Naive thymus-derived CD4-positive, alpha-beta T cell (primary cell): Measurements from ENCODE around the gene IGDCC3. TPM values are rescaled to one million over a fixed set of nuclear protein-coding genes. Genes with fewer than 3 reads are reported as not detected.

ENCODE experiments used
- ATAC-seq: fragments of 150-1000 bp; cut with Tn5 transposase; 2 replicates; pipeline ENCODE4 v1.10.0; 2021; ENCODE audit warnings: mild to moderate bottlenecking, moderate library complexity
- CTCF ChIA-PET: fragments of 350-600 bp; sonication (Branson Sonifier 250); formaldehyde crosslinking; loops from one replicate; lab custom pipeline; 2021; ENCODE audit warnings: antibody characterized with exemption; lab: Charles Lee
- POLR2A ChIA-PET: fragments of 350-600 bp; sonication (Branson Sonifier 250); formaldehyde crosslinking; loops from one replicate; lab custom pipeline; 2021; ENCODE audit warnings: antibody characterized with exemption, inconsistent platforms; lab: Charles Lee
- DNase-seq, 9 donors: peaks; one replicate each; pipeline versions ENCODE4 v3.0.0 to v3.0.0-alpha.2; 2020 to 2022; ENCODE audit warnings: mixed read lengths in 1 of 9
- H3K27ac ChIP-seq: one replicate; pipeline ENCODE4 v1.7.0; 2013; ENCODE audit warnings: mild to moderate bottlenecking, low read depth, low read length, moderate library complexity
- H3K27me3 ChIP-seq, 2 donors: one replicate each; pipeline ENCODE4 v1.7.0; 2013; ENCODE audit warnings: low read length in 2 of 2, mild to moderate bottlenecking in 2 of 2, moderate library complexity in 2 of 2; ENCODE audit not compliant: control insufficient read depth in 2 of 2, insufficient read depth in 2 of 2
- H3K36me3 ChIP-seq, 3 experiments: 1 replicate in 2 of 3; 2 replicates in 1 of 3; pipeline ENCODE4 v1.7.0; 2013; ENCODE audit warnings: low read length in 3 of 3, mild to moderate bottlenecking in 3 of 3, moderate library complexity in 1 of 3; ENCODE audit not compliant: insufficient read depth in 3 of 3, control insufficient read depth in 2 of 3
- H3K4me1 ChIP-seq, 2 donors: one replicate each; pipeline ENCODE4 v1.7.0; 2013; ENCODE audit warnings: low read length in 2 of 2, mild to moderate bottlenecking in 2 of 2, moderate library complexity in 1 of 2; ENCODE audit not compliant: control insufficient read depth in 2 of 2, insufficient read depth in 2 of 2
- H3K4me3 ChIP-seq: 2 replicates; pipeline ENCODE4 v1.7.0; 2013; ENCODE audit warnings: mild to moderate bottlenecking, low read length
- H3K9me3 ChIP-seq, 3 experiments: 1 replicate in 2 of 3; 2 replicates in 1 of 3; pipeline ENCODE4 v1.7.0; 2013; ENCODE audit warnings: low read length in 3 of 3; ENCODE audit not compliant: control insufficient read depth in 2 of 3
- H3K27ac Mint-ChIP-seq, 9 donors: one replicate each; pipeline ENCODE4 v1.8.0; 2020 to 2022; ENCODE audit warnings: mixed read lengths in 9 of 9, mild to moderate bottlenecking in 8 of 9, moderate library complexity in 5 of 9, inconsistent platforms in 2 of 9
- H3K27me3 Mint-ChIP-seq, 5 donors: one replicate each; pipeline ENCODE4 v1.8.0; 2021 to 2022; ENCODE audit warnings: mixed read lengths in 5 of 5, mild to moderate bottlenecking in 1 of 5
- H3K36me3 Mint-ChIP-seq, 5 donors: one replicate each; pipeline ENCODE4 v1.8.0; 2020 to 2022; ENCODE audit warnings: mixed read lengths in 5 of 5, mild to moderate bottlenecking in 3 of 5, inconsistent platforms in 1 of 5
- H3K4me1 Mint-ChIP-seq, 7 donors: one replicate each; pipeline ENCODE4 v1.8.0; 2020 to 2022; ENCODE audit warnings: mixed read lengths in 7 of 7, mild to moderate bottlenecking in 3 of 7, inconsistent platforms in 1 of 7
- H3K4me3 Mint-ChIP-seq, 10 donors: one replicate each; pipeline ENCODE4 v1.8.0; 2020 to 2022; ENCODE audit warnings: mild to moderate bottlenecking in 10 of 10, mixed read lengths in 10 of 10, moderate library complexity in 6 of 10, inconsistent platforms in 2 of 10
- H3K9me3 Mint-ChIP-seq, 11 donors: one replicate each; pipeline ENCODE4 v1.8.0; 2020 to 2022; ENCODE audit warnings: mixed read lengths in 11 of 11, mild to moderate bottlenecking in 4 of 11, inconsistent platforms in 1 of 11, moderate library complexity in 1 of 11
- intact Hi-C, 2 donors: fragments of 100-400 bp; cut with micrococcal nuclease; formaldehyde crosslinking; loops; one replicate each; pipeline ENCODE4 v1.15.1; 2023
- polyA plus RNA-seq, 2 donors: library from polyadenylated mRNA; unstranded; fragments of 300-500 nt; fragmentation: Illumina TruSeq; gene quantifications; one replicate each; pipeline ENCODE4 v1.2.3, GENCODE V29; 2021
- total RNA-seq, 6 experiments: library from RNA in 5 of 6; stranded (reverse) in 5 of 6; gene quantifications; 1 replicate in 5 of 6; 2 replicates in 1 of 6; pipeline ENCODE4 v1.2.3 and lab custom pipeline; 2021 to 2026

The IGDCC3 gene
- total and polyA plus RNA-seq, 7 experiments from 2014 or later, result not detected

DNA sequence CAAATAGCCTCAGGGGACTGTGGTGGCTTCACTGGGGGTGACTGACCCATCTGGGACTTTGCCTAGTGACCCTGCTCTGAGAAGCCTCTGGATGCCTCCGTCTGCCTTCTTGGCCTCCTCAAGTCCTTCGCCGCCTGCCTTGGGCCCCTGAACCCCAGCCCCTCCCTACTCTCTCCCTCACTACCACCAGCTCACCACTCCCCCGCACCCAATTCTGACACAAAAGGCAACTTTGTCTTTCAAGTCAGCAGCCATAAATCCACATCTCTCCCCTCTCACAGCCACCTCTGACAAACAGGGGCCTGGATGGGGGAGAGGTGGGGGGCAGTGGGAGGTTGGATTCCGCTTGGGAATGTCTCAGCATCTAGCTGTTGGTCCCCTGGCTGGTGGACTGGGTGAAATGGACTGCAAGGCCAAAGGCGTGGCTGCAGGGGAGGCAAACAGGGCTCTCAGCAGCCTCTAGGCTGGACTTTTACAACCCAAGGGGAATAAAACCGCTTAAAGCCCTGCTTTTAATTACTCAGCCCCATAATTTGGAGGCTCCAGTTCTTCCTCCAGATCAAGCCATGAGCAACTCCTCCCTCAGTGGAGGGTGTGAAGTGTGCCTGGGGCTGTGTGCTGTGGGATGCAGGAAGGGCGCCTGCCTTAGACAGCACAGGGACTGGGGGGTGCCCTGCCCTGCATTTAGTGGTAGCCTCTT lies 33.4 kb downstream of the IGDCC3 start:
- H3K4me3 Mint-ChIP-seq, result no peak overlapping the region
- no peak for ATAC-seq
- H3K27me3 Mint-ChIP-seq, result peaks cover 7 to 26% (median 13%) of the 10 kb centered on the region in 5 donors
- intact Hi-C loops, result no loop called here
- H3K27ac ChIP-seq, result no peak overlapping the region
- no peaks in the 10 kb centered on the region for H3K4me1 ChIP-seq
- CTCF ChIA-PET, result no interaction called here
- no peaks in the 10 kb centered on the region for H3K27me3 ChIP-seq
- H3K4me3 ChIP-seq, result no peak overlapping the region
- H3K27ac Mint-ChIP-seq, result no peak overlapping the region
- no peaks in the 10 kb centered on the region for H3K9me3 Mint-ChIP-seq
- peaks cover 0 to 6% (median 0%) of the 10 kb centered on the region in 7 donors for H3K4me1 Mint-ChIP-seq
- no peaks in the 10 kb centered on the region for H3K36me3 ChIP-seq
- H3K36me3 Mint-ChIP-seq, result no peaks in the 10 kb centered on the region
- DNase-seq, result no peak
- no peaks in the 10 kb centered on the region for H3K9me3 ChIP-seq
- POLR2A ChIA-PET, result no interaction called here

DNA sequence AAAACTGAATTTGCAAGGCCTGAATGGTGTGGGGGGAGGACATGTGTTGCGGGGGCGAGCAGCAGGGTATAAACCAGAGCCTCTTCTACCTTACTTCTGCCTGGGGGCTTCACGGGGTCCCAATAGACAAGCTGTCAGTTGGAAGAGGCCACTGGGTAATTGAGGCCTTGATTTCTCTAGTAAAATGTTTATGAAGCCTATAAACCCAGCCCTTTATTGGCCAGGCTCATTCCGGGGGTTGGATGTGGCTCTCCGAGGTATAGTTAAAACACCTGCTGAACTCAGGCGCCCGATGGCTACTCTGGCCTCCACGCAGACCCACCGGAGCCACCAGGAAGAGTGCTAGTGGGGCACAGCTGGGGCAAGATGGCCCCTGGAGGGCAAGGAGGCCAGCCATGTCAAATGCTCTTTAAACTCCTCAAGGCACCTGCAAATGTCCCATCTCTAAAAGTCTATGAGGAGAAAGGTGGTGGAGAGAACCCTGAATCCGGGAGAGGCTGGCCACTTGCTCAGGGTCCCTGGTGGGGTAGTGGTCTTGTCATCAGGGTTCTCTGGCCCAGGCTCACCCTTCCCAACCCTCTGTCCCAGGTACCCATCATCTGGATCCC lies 34.3 kb downstream of the IGDCC3 start:
- intact Hi-C loops, result no loop called here
- Mint-ChIP-seq H3K9me3 (no peaks in the 10 kb centered on the region), H3K36me3 (no peaks in the 10 kb centered on the region), H3K27me3 (peaks cover 0 to 23% (median 10%) of the 10 kb centered on the region in 5 donors), H3K4me1 (peaks cover 0 to 6% (median 0%) of the 10 kb centered on the region in 7 donors), H3K27ac (no peak overlapping the region), H3K4me3 (no peak overlapping the region)
- Histone ChIP-seq H3K9me3 (no peaks in the 10 kb centered on the region), H3K36me3 (no peaks in the 10 kb centered on the region), H3K4me3 (no peak overlapping the region), H3K4me1 (no peaks in the 10 kb centered on the region), H3K27me3 (no peaks in the 10 kb centered on the region), H3K27ac (no peak overlapping the region)
- ChIA-PET POLR2A (no interaction called here), CTCF (no interaction called here)
- ATAC-seq, result no peak
- no peak for DNase-seq

DNA sequence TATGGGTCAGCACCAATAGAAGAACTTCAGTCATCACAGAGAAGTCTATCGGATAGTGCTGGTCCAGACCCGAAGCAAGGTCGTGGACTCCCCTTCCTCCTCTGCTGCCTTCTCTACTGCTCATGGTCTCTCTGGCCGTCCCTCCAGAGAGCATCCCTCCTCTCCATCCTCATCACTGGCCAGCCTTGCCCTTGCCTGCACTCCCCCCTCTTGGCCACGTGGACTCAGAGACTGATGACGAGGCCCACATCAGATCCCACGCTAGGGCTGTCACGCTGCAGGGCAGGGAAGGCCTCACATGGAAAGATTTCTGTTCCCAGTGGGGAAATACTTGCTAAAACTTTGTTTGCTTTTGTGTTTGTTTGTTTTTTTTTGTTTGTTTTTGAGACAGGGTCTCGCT lies 35.3 kb downstream of the IGDCC3 start:
- DNase-seq (no peak), ATAC-seq (no peak)
- no peaks in the 10 kb centered on the region for H3K27me3 ChIP-seq
- H3K4me1 Mint-ChIP-seq, result peaks cover 0 to 6% (median 0%) of the 10 kb centered on the region in 7 donors
- intact Hi-C loops, result no loop called here
- POLR2A ChIA-PET, result no interaction called here
- H3K4me3 ChIP-seq, result no peak overlapping the region
- H3K27ac Mint-ChIP-seq, result no peak overlapping the region
- H3K4me1 ChIP-seq, result no peaks in the 10 kb centered on the region
- H3K27me3 Mint-ChIP-seq, result peaks cover 0 to 22% (median 10%) of the 10 kb centered on the region in 5 donors
- no peak overlapping the region for H3K4me3 Mint-ChIP-seq
- no peaks in the 10 kb centered on the region for H3K36me3 ChIP-seq
- no peaks in the 10 kb centered on the region for H3K36me3 Mint-ChIP-seq
- no peaks in the 10 kb centered on the region for H3K9me3 ChIP-seq
- no peaks in the 10 kb centered on the region for H3K9me3 Mint-ChIP-seq
- H3K27ac ChIP-seq, result no peak overlapping the region
- CTCF ChIA-PET, result no interaction called here

DNA sequence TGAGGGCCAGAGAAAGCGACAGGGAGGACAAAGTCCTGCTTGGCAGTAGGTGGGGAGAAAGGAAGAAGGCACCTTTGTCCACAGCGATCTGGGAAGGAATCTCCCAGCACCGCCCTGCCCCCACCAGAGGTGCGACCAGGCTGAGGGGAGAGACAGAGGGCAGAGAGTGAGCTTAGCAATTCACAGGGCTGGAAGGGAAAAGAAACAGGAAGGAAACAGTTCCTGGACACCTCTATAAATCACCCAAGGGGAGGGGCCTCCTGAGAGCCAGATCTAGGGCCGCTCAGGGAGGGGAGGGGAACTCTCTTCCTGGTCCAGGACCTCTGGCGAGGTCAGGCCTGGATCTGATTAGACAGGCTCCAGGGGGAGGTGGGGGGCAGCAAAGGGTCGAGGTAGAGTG lies 37.9 kb downstream of the IGDCC3 start:
- peaks cover 0 to 1% (median 0%) of the 10 kb centered on the region in 11 donors for H3K9me3 Mint-ChIP-seq
- ATAC-seq, result no peak
- Histone ChIP-seq H3K4me1 (no peaks in the 10 kb centered on the region), H3K27ac (no peak overlapping the region), H3K9me3 (no peaks in the 10 kb centered on the region), H3K36me3 (no peaks in the 10 kb centered on the region), H3K4me3 (no peak overlapping the region), H3K27me3 (no peaks in the 10 kb centered on the region)
- peaks cover 0 to 6% (median 0%) of the 10 kb centered on the region in 7 donors for H3K4me1 Mint-ChIP-seq
- no peak for DNase-seq
- POLR2A ChIA-PET, result no interaction called here
- H3K27ac Mint-ChIP-seq, result peak overlapping the region in 1 of 9 donors; percentile 58
- intact Hi-C loops, result no loop called here
- no peak overlapping the region for H3K4me3 Mint-ChIP-seq
- H3K36me3 Mint-ChIP-seq, result no peaks in the 10 kb centered on the region
- H3K27me3 Mint-ChIP-seq, result peaks cover 0 to 17% (median 5%) of the 10 kb centered on the region in 5 donors
- CTCF ChIA-PET, result no interaction called here

DNA sequence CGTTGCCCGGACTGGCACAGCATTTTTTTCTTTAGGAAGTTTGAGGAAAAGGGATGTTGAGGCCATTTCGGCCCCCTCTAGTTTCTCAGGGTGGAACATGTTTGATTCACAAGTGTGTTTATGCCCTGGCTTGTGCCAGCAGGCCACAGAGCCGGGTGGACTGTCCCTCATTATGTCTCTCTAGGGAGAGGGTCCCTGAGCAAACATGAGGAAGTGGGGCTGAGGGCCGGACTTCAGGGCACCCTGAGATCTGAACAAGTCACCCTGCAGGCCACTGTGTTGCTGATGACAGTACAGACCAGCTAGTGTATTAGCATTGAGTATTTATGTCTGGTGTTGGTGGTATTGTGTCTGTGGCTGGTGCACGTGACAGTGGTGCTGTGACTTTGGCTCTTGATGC lies 38.4 kb downstream of the IGDCC3 start:
- H3K36me3 Mint-ChIP-seq, result no peaks in the 10 kb centered on the region
- Histone ChIP-seq H3K36me3 (no peaks in the 10 kb centered on the region), H3K9me3 (no peaks in the 10 kb centered on the region), H3K27ac (no peak overlapping the region), H3K27me3 (no peaks in the 10 kb centered on the region), H3K4me1 (no peaks in the 10 kb centered on the region), H3K4me3 (no peak overlapping the region)
- H3K4me1 Mint-ChIP-seq, result peaks cover 0 to 6% (median 0%) of the 10 kb centered on the region in 7 donors
- CTCF ChIA-PET, result no interaction called here
- H3K27ac Mint-ChIP-seq, result no peak overlapping the region
- H3K9me3 Mint-ChIP-seq, result peaks cover 0 to 1% (median 0%) of the 10 kb centered on the region in 11 donors
- intact Hi-C loops, result no loop called here
- no peak for DNase-seq
- POLR2A ChIA-PET, result no interaction called here
- peaks cover 0 to 17% (median 5%) of the 10 kb centered on the region in 5 donors for H3K27me3 Mint-ChIP-seq
- H3K4me3 Mint-ChIP-seq, result no peak overlapping the region
- no peak for ATAC-seq

DNA sequence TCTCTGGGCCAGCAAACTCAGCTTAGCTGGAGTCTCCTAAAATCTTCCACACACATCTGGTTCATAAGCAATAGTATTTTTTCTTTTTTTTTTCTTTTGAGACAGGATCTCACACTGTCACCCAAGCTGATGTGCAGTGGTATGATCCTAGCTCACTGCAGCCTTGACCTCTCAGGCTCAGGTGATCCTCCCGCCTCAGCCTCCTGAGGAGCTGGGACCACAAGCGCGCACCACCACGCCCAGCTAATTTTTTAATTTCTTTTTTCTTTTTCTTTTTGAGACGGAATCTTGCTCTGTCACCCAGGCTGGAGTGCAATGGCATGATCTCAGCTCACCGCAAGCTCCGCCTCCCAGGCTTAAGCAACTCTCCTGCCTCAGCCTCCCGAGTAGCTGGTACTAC lies 39.0 kb downstream of the IGDCC3 start:
- H3K27me3 ChIP-seq, result no peaks in the 10 kb centered on the region
- H3K4me3 Mint-ChIP-seq, result no peak overlapping the region
- no peak overlapping the region for H3K27ac Mint-ChIP-seq
- peaks cover 0 to 6% (median 0%) of the 10 kb centered on the region in 7 donors for H3K4me1 Mint-ChIP-seq
- POLR2A ChIA-PET, result no interaction called here
- H3K9me3 Mint-ChIP-seq, result peaks cover 0 to 1% (median 0%) of the 10 kb centered on the region in 11 donors
- H3K27me3 Mint-ChIP-seq, result peaks cover 0 to 18% (median 5%) of the 10 kb centered on the region in 5 donors
- no peaks in the 10 kb centered on the region for H3K36me3 ChIP-seq
- DNase-seq, result no peak
- CTCF ChIA-PET, result no interaction called here
- H3K36me3 Mint-ChIP-seq, result no peaks in the 10 kb centered on the region
- no peaks in the 10 kb centered on the region for H3K4me1 ChIP-seq
- H3K4me3 ChIP-seq, result no peak overlapping the region
- no peak overlapping the region for H3K27ac ChIP-seq
- no peaks in the 10 kb centered on the region for H3K9me3 ChIP-seq
- intact Hi-C loops, result no loop called here
- no peak for ATAC-seq

DNA sequence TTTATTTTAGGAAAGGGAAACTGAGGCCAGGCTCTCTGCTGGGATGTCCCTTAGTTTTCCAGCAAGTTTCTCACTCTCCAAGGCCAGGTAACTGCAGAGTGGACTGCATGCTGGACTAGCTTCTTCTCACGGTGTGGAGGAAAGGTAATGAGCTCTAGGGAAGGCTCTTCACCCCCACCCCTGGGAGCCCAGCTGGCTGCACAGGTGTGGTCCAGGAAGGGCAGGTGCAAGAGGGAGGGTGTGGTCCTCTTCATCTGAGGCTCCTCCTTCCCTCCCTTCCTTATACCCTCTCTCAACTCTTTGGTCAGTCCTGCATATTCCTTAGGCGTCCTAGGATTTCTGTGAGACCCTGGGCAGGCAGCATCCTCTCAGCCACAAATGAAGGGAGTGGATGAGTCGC lies 39.4 kb downstream of the IGDCC3 start:
- ATAC-seq (no peak), DNase-seq (no peak)
- Mint-ChIP-seq H3K4me3 (no peak overlapping the region), H3K27me3 (peaks cover 0 to 18% (median 5%) of the 10 kb centered on the region in 5 donors), H3K36me3 (no peaks in the 10 kb centered on the region), H3K27ac (no peak overlapping the region), H3K9me3 (peaks cover 0 to 1% (median 0%) of the 10 kb centered on the region in 11 donors), H3K4me1 (peaks cover 0 to 6% (median 0%) of the 10 kb centered on the region in 7 donors)
- no peak overlapping the region for H3K27ac ChIP-seq
- no peaks in the 10 kb centered on the region for H3K4me1 ChIP-seq
- H3K36me3 ChIP-seq, result no peaks in the 10 kb centered on the region
- ChIA-PET POLR2A (no interaction called here), CTCF (no interaction called here)
- no peak overlapping the region for H3K4me3 ChIP-seq
- no peaks in the 10 kb centered on the region for H3K9me3 ChIP-seq
- H3K27me3 ChIP-seq, result no peaks in the 10 kb centered on the region
- intact Hi-C loops, result no loop called here
